GM12875 (cell line): ENCODE results near the gene CCDC85C.

ENCODE experiments used
- H3K4me3 ChIP-seq: one replicate; pipeline ENCODE4 v1.5.1; 2011; ENCODE audit warnings: low read depth, low read length, control low read depth
- CTCF ChIP-seq: IDR thresholded peaks from 2 replicates; pipeline ENCODE4 v1.5.1; 2011; ENCODE audit warnings: low read depth, mild to moderate bottlenecking, control low read depth, inconsistent platforms, low read length, moderate library complexity, borderline replicate concordance; ENCODE audit not compliant: insufficient read depth

CCDC85C gene

GRCh38 chr14:99475660-99476059 is 128.3 kb downstream of the CCDC85C start:
- no peak overlapping the region for H3K4me3 ChIP-seq
- TF ChIP-seq CTCF: no peak

GRCh38 chr14:99475179-99475578 is 128.8 kb downstream of the CCDC85C start:
- TF ChIP-seq CTCF: no peak
- H3K4me3 ChIP-seq: no peak overlapping the region

- no peak overlapping the region for H3K4me3 ChIP-seq
- TF ChIP-seq CTCF: no peak
Measured at GRCh38 chr14:99473458-99473857, 130.5 kb downstream of the CCDC85C start.

DNA sequence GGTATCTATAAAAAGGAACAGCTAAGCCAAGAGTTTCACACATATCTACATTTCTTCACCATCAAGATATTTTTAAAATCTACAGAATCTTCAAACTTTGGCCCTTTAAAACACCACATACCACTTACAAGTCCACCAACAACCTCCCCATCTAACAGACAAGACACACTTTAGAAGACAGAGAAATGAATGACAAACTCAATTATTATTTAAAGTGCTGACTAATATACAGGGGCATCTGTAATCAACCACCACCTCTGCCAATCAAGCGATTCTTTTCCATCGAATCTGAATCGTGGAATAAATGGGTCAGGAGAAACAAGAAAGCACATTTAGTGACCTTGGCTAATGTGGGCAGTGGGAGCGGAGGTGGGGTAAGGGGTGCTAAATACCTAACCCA is 131.1 kb downstream of the CCDC85C start:
- no peak for TF ChIP-seq CTCF
- H3K4me3 ChIP-seq: no peak overlapping the region

DNA sequence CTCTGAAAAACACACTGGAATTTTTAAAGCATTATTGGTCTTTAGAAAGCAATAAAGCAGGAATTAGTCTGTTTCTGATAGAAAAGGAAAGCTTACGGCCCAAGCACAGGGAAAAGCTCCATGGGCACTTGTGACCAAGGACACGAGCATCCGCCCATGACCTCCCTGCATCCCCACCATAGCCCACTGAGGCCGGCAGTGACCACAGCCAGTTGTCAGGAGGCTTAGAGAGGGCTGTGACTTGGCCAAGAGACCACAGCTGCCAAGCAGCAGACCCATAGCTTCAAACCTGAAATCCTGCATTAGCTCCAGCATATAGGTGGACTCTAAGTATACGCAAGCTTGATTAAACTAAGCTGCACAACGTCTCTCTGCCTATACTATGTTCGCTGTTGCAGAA is 132.3 kb downstream of the CCDC85C start:
- no peak overlapping the region for H3K4me3 ChIP-seq
- no peak for TF ChIP-seq CTCF

- no peak for TF ChIP-seq CTCF
- no peak overlapping the region for H3K4me3 ChIP-seq
Measured at GRCh38 chr14:99468836-99469592, 135.0 kb downstream of the CCDC85C start.

DNA sequence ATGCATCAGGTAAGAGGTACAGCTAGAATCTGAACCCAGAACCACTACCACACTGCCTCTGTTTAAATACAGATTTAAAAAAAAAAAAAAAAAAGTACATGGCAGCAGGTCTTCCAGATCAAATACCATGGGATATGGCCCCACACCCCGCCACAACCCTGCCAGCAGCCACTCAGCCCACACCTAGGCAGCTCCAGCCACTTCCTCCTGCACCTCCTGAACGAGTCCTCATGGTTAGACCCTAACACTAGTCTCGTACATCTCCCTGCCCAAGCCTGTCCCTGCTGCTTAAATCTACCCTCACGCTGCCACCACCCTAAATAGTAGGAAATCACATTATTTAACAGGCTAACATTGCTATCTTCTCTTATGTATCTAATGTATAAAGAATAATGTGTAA is 135.9 kb downstream of the CCDC85C start:
- no peak for TF ChIP-seq CTCF
- H3K4me3 ChIP-seq: no peak overlapping the region
